Upper lobe of right lung (tissue), 1 donor: ENCODE measurements around the gene FOXK1. TPM values are rescaled to one million over a fixed set of nuclear protein-coding genes. Genes with fewer than 3 reads are reported as not detected.
A peak's percentile ranks its signal among the peaks of the same experiment; 100 is the strongest.

Source experiments
- ATAC-seq: fragments of 200-7000 bp; cut with Tn5 transposase; one replicate; pipeline ENCODE4 v1.9.1; 2020; ENCODE audit warnings: mild to moderate bottlenecking, moderate library complexity
- DNase-seq: peaks from one replicate; pipeline ENCODE4 v3.0.0-alpha.2; 2020
- H3K27ac ChIP-seq: fragments of 200-600 bp; one replicate; pipeline ENCODE4 v1.8.0; 2022
- H3K27me3 ChIP-seq: fragments of 200-600 bp; one replicate; pipeline ENCODE4 v1.8.0; 2022; ENCODE audit warnings: mild to moderate bottlenecking
- H3K36me3 ChIP-seq: fragments of 200-600 bp; one replicate; pipeline ENCODE4 v1.8.0; 2022
- H3K4me1 ChIP-seq: fragments of 200-600 bp; one replicate; pipeline ENCODE4 v1.8.0; 2022
- H3K4me3 ChIP-seq: fragments of 200-600 bp; one replicate; pipeline ENCODE4 v1.8.0; 2022; ENCODE audit warnings: mild to moderate bottlenecking
- H3K9me3 ChIP-seq: fragments of 200-600 bp; one replicate; pipeline ENCODE4 v1.8.0; 2022
- CTCF ChIP-seq: fragments of 200-600 bp; IDR thresholded peaks from one replicate; pipeline ENCODE4 v1.8.0; 2022; ENCODE audit warnings: antibody characterized with exemption
- intact Hi-C: fragments of 100-400 bp; cut with DNase I; formaldehyde crosslinking; loops from one replicate; pipeline ENCODE4 v1.11.0; 2022
- total RNA-seq: library from RNA; stranded (reverse); fragmentation: NEBNext Ultra II Directional; extraction: Animal tissue kit (Norgen Biotek cat#: 25700); gene quantifications from one replicate; pipeline ENCODE4 v1.2.1, GENCODE V29; 2021
- donor health status: DM: no; HTN: yes; CAD: no; lungs with severe emphysema.

The FOXK1 gene
- total RNA-seq, 1 donor from 2014 or later = 33.3 TPM

DNA sequence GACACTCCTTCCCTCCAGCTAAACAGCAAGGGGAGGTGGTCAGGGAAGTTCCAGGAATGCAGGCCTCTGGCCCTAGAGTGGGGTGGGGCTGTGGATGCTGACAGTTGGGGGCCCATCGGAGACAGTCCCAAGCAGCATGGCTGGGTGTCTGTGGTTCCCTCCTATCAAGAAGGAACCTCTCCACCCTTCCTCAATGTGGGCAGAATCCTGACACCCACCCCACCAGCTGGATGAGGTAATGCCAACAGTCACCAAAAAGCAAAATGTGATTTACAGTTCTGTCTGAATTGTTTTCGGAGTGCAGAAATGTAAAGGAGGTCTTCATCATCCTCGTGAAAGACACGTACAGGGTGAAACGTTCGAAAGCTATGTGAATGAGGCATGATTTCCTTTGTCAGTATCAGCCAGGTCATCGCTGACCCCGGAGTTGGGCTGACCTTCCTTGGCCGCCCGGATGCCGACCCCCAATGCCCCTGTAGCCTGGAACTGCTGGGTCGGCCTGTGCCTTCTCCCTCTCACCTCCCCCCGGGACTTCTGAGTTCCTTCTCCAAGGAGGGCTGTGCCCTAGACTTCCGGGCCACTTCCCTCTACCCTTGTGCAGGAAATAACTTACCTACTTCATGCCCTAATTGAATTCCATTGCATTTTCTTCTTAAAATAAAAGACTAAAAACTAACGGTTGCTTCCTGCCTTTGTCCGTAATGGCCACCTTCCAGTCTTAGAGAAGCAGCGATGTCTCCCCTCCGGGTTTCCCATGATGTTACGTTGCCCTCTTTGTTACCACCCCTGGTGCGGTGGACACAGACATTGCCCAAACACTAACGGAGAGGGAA is 24.5 kb downstream of the FOXK1 start:
- Histone ChIP-seq H3K27ac (peak overlapping the region; percentile 55), H3K4me3 (no peak overlapping the region)
- DNase-seq = no peak

GRCh38 chr7:4707217-4707741 is 25.2 kb downstream of the FOXK1 start:
- Histone ChIP-seq H3K9me3 (no peaks in the 10 kb centered on the region), H3K27ac (peak overlapping the region; percentile 55)
- no peak for DNase-seq

More for the DNA sequence above, 24.5 kb downstream of the FOXK1 start:
- intact Hi-C loops = no loop called here
- Histone ChIP-seq H3K36me3 (no peaks in the 10 kb centered on the region), H3K9me3 (no peaks in the 10 kb centered on the region), H3K4me1 (peaks cover 42% of the 10 kb centered on the region), H3K27me3 (no peaks in the 10 kb centered on the region)
- ATAC-seq = peak; percentile 71
- no peak for TF ChIP-seq CTCF

DNA sequence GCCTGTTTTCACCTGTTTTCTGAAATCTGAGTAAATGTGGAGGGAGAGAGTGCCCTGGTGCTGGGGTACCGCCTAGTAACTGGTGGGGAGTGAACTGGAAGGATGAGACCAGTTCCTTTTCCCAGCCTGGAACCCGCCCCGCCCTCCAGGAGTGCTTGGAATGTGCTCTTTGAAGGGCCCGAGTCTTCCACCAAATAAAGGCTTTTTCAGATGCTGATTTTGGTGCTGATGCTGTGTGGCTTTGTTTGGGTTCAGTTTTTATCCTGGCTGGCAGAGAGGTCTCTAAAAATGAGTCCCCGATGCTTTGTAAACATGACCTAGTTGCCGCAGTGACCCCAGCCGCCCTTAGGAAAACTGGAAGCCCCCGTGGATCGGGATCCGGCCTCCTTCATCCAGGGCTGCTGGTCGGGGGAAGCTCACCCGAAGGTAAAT is 25.9 kb downstream of the FOXK1 start:
- no peak for TF ChIP-seq CTCF
- Histone ChIP-seq H3K27ac (peak overlapping the region; percentile 6), H3K4me3 (no peak overlapping the region), H3K36me3 (no peaks in the 10 kb centered on the region), H3K4me1 (peaks cover 54% of the 10 kb centered on the region), H3K9me3 (no peaks in the 10 kb centered on the region), H3K27me3 (no peaks in the 10 kb centered on the region)
- DNase-seq (no peak), ATAC-seq (no peak)
- intact Hi-C loops = no loop called here

More at GRCh38 chr7:4707217-4707741, 25.2 kb downstream of the FOXK1 start:
- no peak for ATAC-seq
- Histone ChIP-seq H3K36me3 (no peaks in the 10 kb centered on the region), H3K27me3 (no peaks in the 10 kb centered on the region), H3K4me1 (peaks cover 47% of the 10 kb centered on the region), H3K4me3 (no peak overlapping the region)
- intact Hi-C loops = no loop called here
- TF ChIP-seq CTCF = no peak

DNA sequence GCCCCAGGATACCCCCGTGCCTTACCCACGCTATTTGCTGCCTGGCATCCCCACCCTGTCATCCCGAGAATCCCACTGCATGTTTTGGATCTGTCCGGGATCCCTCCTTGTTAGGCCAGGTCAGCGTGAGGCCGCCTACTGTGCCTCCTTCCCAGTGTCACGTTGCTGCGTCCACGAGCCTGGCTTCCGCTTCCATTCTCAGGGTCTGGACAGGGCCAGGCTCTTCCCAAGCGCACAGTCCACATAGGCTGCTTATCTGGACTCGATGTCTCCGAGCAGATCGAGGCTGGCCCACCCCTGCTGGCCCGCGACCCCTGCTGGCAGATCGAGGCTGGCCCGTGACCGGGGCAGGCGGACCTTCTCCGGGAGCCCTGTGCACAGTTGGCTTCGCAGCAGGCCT is 27.1 kb downstream of the FOXK1 start:
- Histone ChIP-seq H3K27me3 (no peaks in the 10 kb centered on the region), H3K4me1 (peaks cover 55% of the 10 kb centered on the region), H3K36me3 (no peaks in the 10 kb centered on the region), H3K27ac (no peak overlapping the region), H3K9me3 (no peaks in the 10 kb centered on the region), H3K4me3 (no peak overlapping the region)
- TF ChIP-seq CTCF = no peak
- DNase-seq (no peak), ATAC-seq (no peak)
- intact Hi-C loops = no loop called here

DNA sequence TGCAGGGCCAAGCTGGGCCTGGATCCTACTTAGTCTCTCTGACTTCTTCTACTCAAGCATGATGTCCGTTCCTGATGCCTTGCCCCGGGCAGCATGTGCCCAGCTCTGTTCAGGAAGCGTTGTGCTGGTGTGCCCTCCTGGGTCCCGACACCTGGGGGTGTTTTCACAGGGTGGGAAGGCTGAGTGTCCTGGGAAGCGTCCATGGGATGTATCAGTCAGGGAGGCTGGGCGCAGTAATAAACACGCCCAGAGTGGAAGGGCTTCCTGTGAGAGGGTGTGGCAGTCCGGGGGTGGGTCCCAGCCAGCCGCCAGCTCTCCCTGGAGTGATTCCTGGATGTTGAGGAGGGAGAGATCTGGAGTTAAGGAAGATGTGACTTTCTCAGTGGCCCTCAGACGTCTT is 29.0 kb downstream of the FOXK1 start:
- Histone ChIP-seq H3K27me3 (no peaks in the 10 kb centered on the region), H3K9me3 (no peaks in the 10 kb centered on the region), H3K36me3 (no peaks in the 10 kb centered on the region), H3K4me3 (no peak overlapping the region), H3K27ac (no peak overlapping the region), H3K4me1 (peaks cover 63% of the 10 kb centered on the region)
- no peak for TF ChIP-seq CTCF
- intact Hi-C loops = no loop called here
- no peak for ATAC-seq
- no peak for DNase-seq
